HG02981 (cell line): Measurements from ENCODE around the gene KRTAP1-3.
"Not testable (repeated sequence)": the region's sequence is repeated elsewhere in the genome, so short reads cannot be mapped to it uniquely, and the experiment has no call there.

ENCODE experiments used
- ATAC-seq: cut with Tn5 transposase; IDR thresholded peaks from one replicate; pipeline ENCODE4 v1.9.1; 2021; ENCODE audit warnings: mild to moderate bottlenecking, moderate library complexity; ENCODE audit not compliant: unreplicated experiment

KRTAP1-3 gene

DNA sequence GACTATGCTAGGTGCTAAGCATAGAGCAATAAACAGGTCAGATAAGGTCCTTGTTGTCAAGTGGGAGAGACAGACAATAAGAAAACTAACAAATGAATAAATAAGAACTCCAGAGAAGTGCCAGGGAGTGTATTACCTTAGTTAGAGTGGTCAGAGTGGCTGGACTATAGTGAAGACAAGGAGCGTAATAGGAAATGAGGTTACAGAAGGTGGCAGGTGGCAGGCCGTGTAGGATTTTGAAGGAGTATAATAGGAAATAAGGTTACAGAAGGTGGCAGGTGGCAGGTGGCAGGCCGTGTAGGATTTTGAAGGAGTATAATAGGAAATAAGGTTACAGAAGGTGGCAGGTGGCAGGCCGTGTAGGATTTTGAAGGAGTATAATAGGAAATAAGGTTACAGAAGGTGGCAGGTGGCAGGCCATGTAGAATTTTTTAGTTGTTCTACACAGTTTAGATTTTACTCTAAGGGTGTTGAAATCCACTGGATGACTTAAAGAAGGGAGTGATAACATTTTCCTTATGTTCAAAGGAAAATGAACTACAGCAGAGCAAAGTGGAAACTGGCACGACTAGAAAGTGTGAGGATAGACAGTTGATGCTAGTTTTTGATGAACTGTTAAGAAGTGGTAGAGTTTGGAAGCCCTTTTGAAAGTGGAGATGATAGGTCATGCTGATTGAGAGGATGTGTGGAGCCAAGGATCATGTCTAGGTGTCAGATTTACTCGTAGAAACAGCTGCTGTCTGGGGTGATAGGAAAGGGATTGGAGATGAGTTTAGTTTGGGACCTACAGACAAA is 22.2 kb downstream of the KRTAP1-3 start:
- ATAC-seq, result no peak

DNA sequence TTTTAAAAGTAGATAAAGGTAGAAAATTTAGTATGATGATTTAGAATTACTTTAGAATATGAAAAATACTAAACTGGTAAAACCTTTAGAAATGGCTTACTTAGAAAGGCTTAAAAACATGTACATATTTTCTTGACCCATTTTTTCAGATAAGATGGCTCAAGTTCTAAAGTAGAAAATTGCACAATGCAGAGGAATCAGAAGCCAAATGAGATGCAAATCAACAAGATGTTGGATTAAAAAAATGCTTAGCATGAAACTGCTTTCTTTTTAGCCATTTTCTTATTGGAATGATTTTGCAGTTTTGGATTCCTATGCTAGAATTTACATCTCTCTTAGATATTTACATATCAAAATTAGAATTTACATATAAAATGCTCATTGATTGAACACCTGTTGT is 24.2 kb downstream of the KRTAP1-3 start:
- ATAC-seq, result no peak

DNA sequence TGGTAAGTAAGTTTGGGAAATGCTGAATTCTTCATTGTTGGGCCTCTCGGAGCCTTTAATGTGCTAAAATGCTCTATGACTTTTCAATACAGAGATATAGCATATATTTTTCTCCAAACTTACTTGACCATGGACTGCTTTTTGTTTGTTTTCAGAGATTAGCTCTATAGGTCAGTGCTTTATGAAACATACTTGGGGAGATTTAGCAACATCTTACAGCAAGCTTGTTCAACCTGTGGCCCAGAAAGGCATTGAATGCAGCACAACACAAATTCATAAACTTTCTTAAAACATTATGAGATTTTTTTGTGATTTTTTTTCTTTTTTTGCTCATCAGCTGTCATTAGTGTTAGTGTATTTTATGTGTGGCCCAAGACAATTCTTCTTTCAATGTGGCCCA is 24.7 kb downstream of the KRTAP1-3 start:
- no peak for ATAC-seq

DNA sequence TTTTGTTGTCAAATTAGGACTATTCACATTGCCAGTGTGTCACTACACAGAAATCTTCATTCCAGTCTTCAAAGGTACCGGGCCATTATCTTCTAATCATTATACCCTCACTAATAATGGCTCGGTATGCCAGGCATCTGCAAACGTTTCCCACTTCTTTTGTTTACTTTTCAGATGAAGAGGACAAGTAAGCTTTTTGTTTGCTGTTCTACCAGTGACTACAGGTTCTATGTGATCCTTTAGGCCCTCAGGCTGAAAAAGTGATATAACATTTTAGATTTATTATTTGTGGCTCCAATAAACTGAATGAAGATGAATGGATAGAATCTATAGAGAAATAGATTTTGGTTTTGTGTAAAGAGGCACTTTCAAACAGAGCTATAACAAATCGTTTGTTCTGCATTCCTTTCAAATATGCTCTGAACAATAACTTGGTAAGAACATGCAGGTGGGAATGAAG is 25.3 kb downstream of the KRTAP1-3 start:
- ATAC-seq, result no peak

DNA sequence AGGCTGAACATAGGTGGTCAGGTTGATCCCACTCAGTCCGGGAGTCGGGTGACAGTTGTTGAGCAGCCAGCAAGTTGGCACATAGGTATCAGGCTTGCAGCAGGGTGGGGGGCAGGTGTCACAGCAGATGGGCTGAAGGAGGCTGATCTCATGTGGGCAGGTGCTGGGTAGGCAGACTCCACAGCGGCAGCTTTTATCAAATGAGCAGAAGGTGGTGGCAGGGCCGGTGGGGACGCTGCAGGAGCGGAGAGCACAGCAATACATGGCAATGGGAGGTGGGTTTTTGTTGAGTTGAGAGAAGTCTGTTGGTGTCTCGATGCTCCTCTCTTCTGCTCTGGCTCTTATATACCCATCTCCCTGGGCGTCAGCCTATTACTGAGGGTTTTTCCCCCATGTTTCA is 25.9 kb downstream of the KRTAP1-3 start, which contains the start of gene KRTAP3-1:
TSS of gene KRTAP3-1 (minus strand) at position 318 of the 400 bp plus-strand sequence. CDS start at position 264, 54 bp downstream.
- no peak for ATAC-seq

DNA sequence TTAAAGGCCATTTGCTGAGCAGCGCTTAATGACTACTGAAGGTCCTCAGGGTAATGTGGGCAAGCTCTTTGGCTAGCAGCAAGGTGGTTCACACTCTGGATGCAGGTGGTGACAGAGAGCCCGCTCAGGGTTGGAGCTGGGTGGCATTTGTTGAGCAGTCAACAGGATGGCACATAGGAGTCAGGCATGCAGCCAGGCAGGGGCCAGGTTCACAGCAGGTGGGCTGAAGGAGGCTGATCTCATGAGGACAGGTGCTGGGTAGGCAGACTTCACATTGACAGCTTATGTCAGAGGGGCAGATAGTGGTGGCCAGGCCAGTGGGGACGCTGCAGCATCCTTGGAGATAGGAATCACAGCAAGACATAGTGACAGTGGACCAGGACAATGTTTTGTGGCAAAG is 30.3 kb downstream of the KRTAP1-3 start:
- no peak for ATAC-seq

DNA sequence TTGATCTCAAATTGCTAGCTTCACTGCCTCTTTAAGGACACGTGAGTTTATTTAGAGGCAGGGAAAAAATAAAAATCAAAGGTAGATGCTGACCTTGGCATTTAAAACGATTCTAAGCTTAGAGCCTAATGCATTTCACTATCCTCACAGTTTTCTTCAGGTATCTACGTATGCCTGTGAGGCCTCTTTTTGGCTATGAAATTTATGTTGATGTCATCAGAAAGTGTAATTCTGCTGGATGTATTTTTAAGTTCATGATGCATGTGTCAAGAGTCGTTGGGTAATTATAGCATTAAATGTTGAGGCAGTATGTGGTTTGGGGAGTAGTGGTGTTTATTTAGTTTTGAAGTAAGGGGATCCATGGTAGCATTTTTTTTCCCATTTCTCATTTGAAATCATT is 30.7 kb downstream of the KRTAP1-3 start:
- ATAC-seq, result no peak

DNA sequence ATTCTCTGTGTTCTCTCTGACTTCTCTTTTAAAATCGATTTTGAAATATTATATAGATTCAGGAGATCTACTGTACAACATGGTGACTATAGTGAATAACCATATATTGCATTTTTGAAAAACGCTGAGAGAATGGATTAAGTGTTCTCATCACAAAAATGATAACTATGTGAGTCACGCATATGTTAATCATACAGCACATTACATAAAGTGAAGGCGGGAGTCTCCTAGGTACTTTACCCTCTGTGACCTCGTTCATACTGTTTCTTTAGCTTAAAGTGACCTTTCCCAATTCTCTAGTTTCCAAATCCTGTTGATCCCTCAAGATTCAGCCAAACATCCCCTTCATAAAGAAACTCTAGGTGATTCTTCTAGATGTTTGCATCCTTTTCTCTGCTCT is 31.9 kb downstream of the KRTAP1-3 start:
- ATAC-seq, result no peak

DNA sequence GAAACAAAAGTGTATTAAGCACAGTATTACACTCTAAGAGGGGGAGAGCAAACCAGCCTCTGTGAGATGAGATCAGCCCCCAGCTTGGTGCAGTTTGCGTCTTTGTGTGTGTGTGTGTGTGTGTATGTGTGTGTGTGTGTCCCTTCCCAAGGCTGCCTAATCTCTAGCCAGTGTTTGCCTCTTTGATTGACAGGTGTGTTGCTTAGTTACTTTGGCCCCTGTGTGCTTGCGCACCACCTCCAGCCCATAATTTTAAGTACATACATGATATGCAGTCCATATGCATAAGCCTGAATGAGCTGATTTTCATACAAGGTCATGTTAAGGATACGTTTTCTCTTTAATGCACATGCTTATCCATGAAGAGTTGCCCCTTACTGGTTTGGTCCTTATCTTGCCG is 32.9 kb downstream of the KRTAP1-3 start:
- no peak for ATAC-seq

DNA sequence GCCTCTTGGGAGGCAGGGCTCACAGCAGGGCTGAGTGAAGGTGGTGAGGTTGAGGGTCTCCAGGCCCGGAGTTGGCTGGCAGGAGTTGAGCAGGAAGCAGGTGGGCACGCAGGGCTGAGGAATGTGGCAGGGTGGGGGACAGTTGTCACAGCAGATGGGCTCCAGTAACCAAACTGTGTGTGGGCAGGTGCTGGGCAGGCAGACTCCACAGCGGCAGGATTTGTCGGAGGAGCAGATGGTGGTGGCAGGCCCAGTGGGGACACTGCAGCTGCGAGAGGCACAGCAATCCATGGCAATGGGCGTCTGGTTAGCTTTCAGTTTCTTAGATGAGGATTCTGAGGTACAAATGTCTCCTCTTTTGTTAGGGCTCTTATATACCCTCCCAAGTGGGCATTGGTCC is 35.1 kb downstream of the KRTAP1-3 start, which contains the start of gene KRTAP3-2:
TSS of gene KRTAP3-2 (minus strand) at position 344 of the 400 bp plus-strand sequence. CDS start at position 291, 53 bp downstream.
- ATAC-seq, result not testable (repeated sequence)

DNA sequence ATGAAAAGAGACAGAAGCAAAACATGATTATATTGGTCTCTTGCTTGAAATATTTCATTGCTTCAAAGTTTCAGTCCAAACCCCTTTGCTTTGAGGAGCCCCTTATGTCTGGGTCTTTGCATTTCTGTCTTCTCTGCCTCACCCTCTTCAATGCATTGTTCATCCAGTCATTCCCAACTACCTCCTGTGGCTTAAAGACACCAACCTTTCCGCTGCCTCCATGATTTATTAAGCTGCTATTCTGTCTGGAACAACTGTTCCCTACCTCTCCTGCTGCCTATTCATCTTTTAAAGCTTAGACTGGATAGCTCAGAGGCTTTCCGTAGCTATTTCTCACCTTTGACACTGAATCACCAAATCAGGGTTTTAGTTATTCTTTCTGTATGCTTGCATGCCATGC is 37.3 kb downstream of the KRTAP1-3 start:
- ATAC-seq, result no peak

DNA sequence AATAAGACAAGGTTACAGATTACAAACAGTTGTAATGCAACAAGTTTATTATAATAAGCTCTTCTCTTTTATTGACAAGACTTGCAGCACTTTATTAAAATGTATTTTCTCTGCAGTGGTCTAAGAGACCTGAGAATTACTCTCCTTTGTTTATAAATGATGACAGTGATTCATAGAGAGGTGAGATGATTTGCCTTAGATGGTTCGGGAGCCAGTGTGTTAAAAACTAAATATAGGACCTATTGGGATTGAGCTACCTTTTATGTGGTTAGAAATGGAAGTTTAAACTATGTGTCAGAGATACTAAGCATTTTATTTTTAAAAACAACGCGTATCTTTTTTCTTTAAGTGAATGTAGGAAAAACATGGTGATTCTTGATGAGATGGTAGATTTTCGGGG is 37.8 kb downstream of the KRTAP1-3 start:
- ATAC-seq, result no peak

DNA sequence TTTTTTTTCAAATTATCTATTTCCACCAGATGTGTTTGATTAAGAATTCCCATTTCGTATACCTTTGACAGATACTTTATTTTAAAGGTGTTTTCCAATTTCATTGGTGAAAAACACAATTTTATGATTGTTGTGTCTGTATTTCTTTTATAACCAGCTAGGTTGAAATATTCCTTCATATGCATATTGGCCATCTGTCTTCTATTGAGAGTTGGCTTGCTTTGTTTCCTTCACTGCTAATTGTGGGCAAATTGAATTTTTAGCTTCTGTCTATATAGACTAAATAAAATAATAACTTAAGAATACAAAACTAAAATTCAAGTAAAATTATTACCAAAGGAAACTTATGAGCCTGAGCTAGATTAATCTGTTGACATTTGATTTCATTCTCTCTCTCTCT is 39.6 kb downstream of the KRTAP1-3 start:
- ATAC-seq, result no peak

DNA sequence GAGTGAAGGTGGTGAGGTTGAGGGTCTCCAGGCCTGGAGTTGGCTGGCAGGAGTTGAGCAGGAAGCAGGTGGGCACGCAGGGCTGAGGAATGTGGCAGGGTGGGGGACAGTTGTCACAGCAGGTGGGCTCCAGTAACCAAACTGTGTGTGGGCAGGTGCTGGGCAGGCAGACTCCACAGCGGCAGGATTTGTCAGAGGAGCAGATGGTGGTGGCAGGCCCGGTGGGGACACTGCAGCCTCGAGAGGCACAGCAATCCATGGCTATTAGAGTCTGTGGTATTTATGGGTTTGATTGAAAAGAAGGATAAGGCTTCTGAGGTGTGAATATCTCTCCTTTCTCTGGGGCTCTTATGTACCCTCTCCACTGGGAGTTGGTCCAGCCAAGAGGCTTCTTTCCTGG is 40.8 kb downstream of the KRTAP1-3 start, which contains the start of gene KRTAP3-3:
TSS of gene KRTAP3-3 (minus strand) at position 326 of the 400 bp plus-strand sequence. CDS start at position 259, 67 bp downstream.
- no peak for ATAC-seq

DNA sequence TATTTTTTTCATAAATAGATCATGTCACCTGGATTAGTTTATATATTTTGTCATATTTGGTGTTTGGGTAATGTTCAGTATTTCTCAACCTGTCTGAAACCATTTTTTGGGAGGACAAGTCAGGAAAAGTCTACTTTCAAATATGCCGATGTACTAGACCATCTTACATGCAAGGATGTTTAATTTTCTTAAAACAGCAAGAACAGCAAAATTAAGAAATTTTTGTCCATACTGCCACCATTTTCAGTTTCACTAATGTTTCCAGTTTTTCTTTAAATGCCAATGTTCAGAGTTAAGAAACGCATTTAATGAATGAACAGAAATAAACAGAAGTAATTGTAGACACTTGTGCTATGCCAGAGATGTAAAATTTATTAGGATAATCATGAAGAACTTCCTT is 41.6 kb downstream of the KRTAP1-3 start:
- no peak for ATAC-seq

DNA sequence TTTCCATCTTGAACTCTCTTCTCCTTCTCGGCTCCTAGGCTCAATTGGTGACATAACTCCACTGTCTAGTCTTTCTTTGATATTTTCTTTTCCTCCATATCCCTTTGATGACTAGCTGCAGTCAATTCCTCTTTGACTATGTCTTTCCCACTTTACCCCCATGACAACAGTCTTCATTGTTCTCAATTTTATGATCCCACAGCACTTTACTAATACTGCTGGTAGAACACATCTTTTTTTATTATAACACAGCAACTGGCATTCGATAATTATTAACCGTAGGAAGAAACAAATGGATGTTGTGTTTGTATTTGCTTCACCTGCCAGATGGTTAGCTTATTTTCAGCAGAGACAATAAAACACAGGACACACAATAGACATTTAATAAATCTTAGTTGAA is 42.0 kb downstream of the KRTAP1-3 start:
- no peak for ATAC-seq

DNA sequence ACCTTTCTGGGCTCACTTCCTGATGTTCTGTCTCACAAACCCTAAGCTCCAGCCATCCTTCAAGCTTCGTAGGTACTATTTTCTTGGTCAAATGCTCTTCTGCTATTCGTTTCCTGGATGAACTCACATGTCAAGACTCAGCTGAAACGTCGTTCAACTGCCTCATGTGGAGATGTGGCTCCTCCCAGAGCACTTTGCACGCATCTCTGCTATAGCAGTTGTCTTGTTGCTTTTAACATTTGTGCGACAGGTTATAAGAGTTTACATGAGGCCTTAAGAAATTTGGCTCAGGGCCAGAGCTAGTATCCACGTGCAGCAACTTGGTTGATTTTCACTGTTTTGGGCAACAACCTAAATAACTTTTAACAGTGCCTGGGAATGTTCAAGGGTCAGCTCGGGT is 47.8 kb downstream of the KRTAP1-3 start:
- no peak for ATAC-seq

DNA sequence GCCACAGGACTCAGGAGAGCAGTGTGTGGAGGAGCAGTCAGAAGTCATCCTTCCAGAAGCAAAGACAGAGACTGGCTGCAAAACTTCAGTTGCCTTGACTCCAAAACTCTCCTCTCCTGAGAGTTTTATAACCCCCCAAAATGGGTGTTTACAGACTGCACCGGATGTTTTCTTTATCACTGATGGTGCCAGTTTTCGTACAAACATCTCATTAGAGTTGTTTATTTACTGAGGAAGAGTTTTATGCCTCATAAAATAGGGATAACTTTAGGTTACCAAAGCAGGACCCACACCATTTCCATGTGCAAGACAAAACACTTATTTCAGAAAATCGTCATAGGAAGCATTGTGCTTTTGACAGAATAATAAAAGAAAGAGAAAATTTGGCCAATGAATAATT is 50.4 kb downstream of the KRTAP1-3 start, which contains the start of gene KRT40:
TSS of gene KRT40 (minus strand) at position 101 of the 400 bp plus-strand sequence. CDS start at position 48, 53 bp downstream.
- ATAC-seq, result no peak
